ENCODE measurements around the gene TMEM217. TPM values are rescaled to one million over a fixed set of nuclear protein-coding genes. Genes with fewer than 3 reads are reported as not detected.
"Not testable (repeated sequence)": the region's sequence is repeated elsewhere in the genome, so short reads cannot be mapped to it uniquely, and the experiment has no call there.

TMEM217 gene
- total RNA-seq, result 1.5 to 2.7 TPM (median 2.0 TPM) in 3 replicates

GRCh38 chr6:37257634-37258404 is at the start of gene TMEM217, which contains the start of gene TBC1D22B:
Gene TMEM217, minus strand, starts transcription at chr6:37258144. Its CDS starts 39,114 bp downstream, at chr6:37219030.
Gene TBC1D22B, plus strand, starts transcription at chr6:37257772. Its CDS starts 146 bp downstream, at chr6:37257918.
- H3K4me3 Mint-ChIP-seq, result peak within 1 kb of the TSS; percentile 97

GRCh38 chr6:37307484-37307883 is 49.5 kb upstream of the TMEM217 start:
- H3K9me3 Mint-ChIP-seq; DNase-seq (ENCODE audit: low spot score in 2 of 2, unreplicated experiment in 2 of 2); H3K27me3 Mint-ChIP-seq (ENCODE audit: low read depth); H3K27ac Mint-ChIP-seq; H3K4me3 Mint-ChIP-seq; H3K36me3 Mint-ChIP-seq: not testable (repeated sequence)
- peaks cover 16% of the 10 kb centered on the region for H3K4me1 Mint-ChIP-seq

More at GRCh38 chr6:37257634-37258404, at the start of gene TMEM217, which contains the start of gene TBC1D22B:
- no peaks in the 10 kb centered on the region for H3K36me3 Mint-ChIP-seq
- H3K27me3 Mint-ChIP-seq (ENCODE audit: low read depth), result peaks cover 3% of the 10 kb centered on the region
- no peak for TF ChIP-seq CTCF (IDR thresholded peaks at IDR 0.05; ENCODE audit: unreplicated experiment)
- peaks cover 28% of the 10 kb centered on the region for H3K4me1 Mint-ChIP-seq
- H3K27ac Mint-ChIP-seq, result peak within 1 kb of the TSS; percentile 96
- H3K9me3 Mint-ChIP-seq, result no peaks in the 10 kb centered on the region
- peak; percentile 93 to 95 for DNase-seq (ENCODE audit: low spot score in 2 of 2, unreplicated experiment in 2 of 2)

GRCh38 chr6:37306624-37307222 is 48.8 kb upstream of the TMEM217 start:
- Mint-ChIP-seq H3K4me3 (no peak overlapping the region), H3K36me3 (peaks cover 3% of the 10 kb centered on the region), H3K9me3 (no peaks in the 10 kb centered on the region), H3K4me1 (peaks cover 16% of the 10 kb centered on the region), H3K27me3 (ENCODE audit: low read depth) (no peaks in the 10 kb centered on the region), H3K27ac (no peak overlapping the region)
- DNase-seq (ENCODE audit: low spot score in 2 of 2, unreplicated experiment in 2 of 2), result no peak
- TF ChIP-seq CTCF (IDR thresholded peaks at IDR 0.05; ENCODE audit: unreplicated experiment), result no peak

- TF ChIP-seq CTCF (IDR thresholded peaks at IDR 0.05; ENCODE audit: unreplicated experiment), result no peak
- no peak for DNase-seq (ENCODE audit: low spot score in 2 of 2, unreplicated experiment in 2 of 2)
- peaks cover 3% of the 10 kb centered on the region for H3K36me3 Mint-ChIP-seq
- peaks cover 16% of the 10 kb centered on the region for H3K4me1 Mint-ChIP-seq
- H3K4me3 Mint-ChIP-seq, result no peak overlapping the region
- no peak overlapping the region for H3K27ac Mint-ChIP-seq
- H3K9me3 Mint-ChIP-seq, result no peaks in the 10 kb centered on the region
- no peaks in the 10 kb centered on the region for H3K27me3 Mint-ChIP-seq (ENCODE audit: low read depth)
Measured at GRCh38 chr6:37305841-37306425, 48.0 kb upstream of the TMEM217 start.

- Mint-ChIP-seq H3K9me3 (no peaks in the 10 kb centered on the region), H3K36me3 (peaks cover 3% of the 10 kb centered on the region), H3K4me3 (no peak overlapping the region), H3K27me3 (ENCODE audit: low read depth) (no peaks in the 10 kb centered on the region), H3K27ac (no peak overlapping the region), H3K4me1 (peaks cover 16% of the 10 kb centered on the region)
- no peak for DNase-seq (ENCODE audit: low spot score in 2 of 2, unreplicated experiment in 2 of 2)
- TF ChIP-seq CTCF (IDR thresholded peaks at IDR 0.05; ENCODE audit: unreplicated experiment), result no peak
Measured at GRCh38 chr6:37304766-37305165, 46.8 kb upstream of the TMEM217 start.
